SK-N-SH (cell line): ENCODE data around the gene VPS52. TPM values are rescaled to one million over a fixed set of nuclear protein-coding genes. Genes with fewer than 3 reads are reported as not detected.
A peak's percentile ranks its signal among the peaks of the same experiment; 100 is the strongest.

ENCODE experiments used
- CTCF ChIA-PET: fragments of 300-600, 350-600 bp; formaldehyde crosslinking; extraction: SDS; loops from one replicate; lab custom pipeline; 2021; lab: Yijun Ruan, JAX
- POLR2A ChIA-PET: fragments of 350-600 bp; sonication (Branson Sonifier 250); formaldehyde crosslinking; extraction: SDS; loops from one replicate; lab custom pipeline; 2020; ENCODE audit warnings: antibody characterized with exemption, inconsistent platforms; lab: Yijun Ruan, JAX
- DNase-seq: peaks from one replicate; pipeline ENCODE4 v3.0.0; 2012
- H2AFZ ChIP-seq: fragments of 200-600 bp; sonication (generic); 2 replicates; pipeline ENCODE4 v1.8.1; 2016; ENCODE audit warnings: antibody characterized with exemption, mild to moderate bottlenecking, low read depth
- H3F3A ChIP-seq: fragments of 200-600 bp; sonication (generic); replicated peaks from 2 replicates; pipeline ENCODE3; 2016; ENCODE audit warnings: antibody characterized with exemption, mild to moderate bottlenecking; ENCODE audit not compliant: insufficient read depth
- H3K27ac ChIP-seq, 2 experiments: fragments of 200-500 bp in 1 of 2; fragments of 200-600 bp in 1 of 2; sonication (Bioruptor generic) in 1 of 2; sonication (generic), shearing (Covaris generic) in 1 of 2; 2 replicates each; pipeline versions ENCODE4 v1.5.1 to v1.6.1; 2014 to 2016; ENCODE audit warnings: low read depth in 2 of 2, inconsistent platforms in 1 of 2, low read length in 1 of 2, mild to moderate bottlenecking in 1 of 2, mixed read lengths in 1 of 2
- H3K27me3 ChIP-seq: fragments of 200-600 bp; sonication (generic), shearing (Covaris generic); 2 replicates; pipeline ENCODE4 v1.6.1; 2016; ENCODE audit warnings: mixed run types; ENCODE audit not compliant: insufficient read depth
- H3K36me3 ChIP-seq, 2 experiments: fragments of 200-500 bp in 1 of 2; fragments of 200-600 bp in 1 of 2; sonication (Bioruptor generic) in 1 of 2; sonication (generic) in 1 of 2; replicated peaks in 1 of 2; 2 replicates each; pipeline versions ENCODE3 to v1.5.1; 2014 to 2016; ENCODE audit warnings: low read length in 1 of 2, mild to moderate bottlenecking in 1 of 2; ENCODE audit not compliant: insufficient read depth in 2 of 2, control insufficient read depth in 1 of 2
- H3K4me1 ChIP-seq, 2 experiments: fragments of 200-500 bp in 1 of 2; fragments of 200-600 bp in 1 of 2; sonication (Bioruptor generic) in 1 of 2; sonication (generic), shearing (Covaris generic) in 1 of 2; 2 replicates each; pipeline versions ENCODE4 v1.5.1 to v1.6.1; 2014 to 2016; ENCODE audit warnings: low read depth in 1 of 2, low read length in 1 of 2, mixed run types in 1 of 2; ENCODE audit not compliant: insufficient read depth in 2 of 2, control insufficient read depth in 1 of 2
- H3K4me2 ChIP-seq: fragments of 200-600 bp; sonication (generic), shearing (Covaris generic); 2 replicates; pipeline ENCODE4 v1.6.1; 2017; ENCODE audit warnings: mixed run types
- H3K4me3 ChIP-seq, 2 experiments: fragments of 200-500 bp in 1 of 2; fragments of 200-600 bp in 1 of 2; sonication (Bioruptor generic) in 1 of 2; sonication (generic), shearing (Covaris generic) in 1 of 2; 2 replicates each; pipeline versions ENCODE4 v1.5.1 to v1.8.1; 2014 to 2016; ENCODE audit warnings: low read depth in 2 of 2, inconsistent platforms in 1 of 2, low read length in 1 of 2, mild to moderate bottlenecking in 1 of 2, mixed read lengths in 1 of 2, moderate library complexity in 1 of 2
- H3K79me2 ChIP-seq: fragments of 200-600 bp; sonication (generic); 2 replicates; pipeline ENCODE4 v1.8.1; 2017; ENCODE audit warnings: mild to moderate bottlenecking; ENCODE audit not compliant: insufficient read depth
- H3K9ac ChIP-seq: fragments of 200-600 bp; sonication (generic); 2 replicates; pipeline ENCODE4 v1.6.1; 2017; ENCODE audit warnings: mixed run types
- H3K9me2 ChIP-seq: fragments of 200-600 bp; sonication (generic); 2 replicates; pipeline ENCODE4 v1.6.1; 2017; ENCODE audit warnings: mixed run types
- H3K9me3 ChIP-seq: fragments of 200-600 bp; sonication (generic); 2 replicates; pipeline ENCODE4 v1.6.1; 2017; ENCODE audit warnings: mixed run types, mild to moderate bottlenecking, moderate library complexity
- H4K20me1 ChIP-seq: fragments of 200-600 bp; sonication (generic); 2 replicates; pipeline ENCODE4 v1.6.1; 2017; ENCODE audit warnings: mild to moderate bottlenecking, mixed run types; ENCODE audit not compliant: insufficient read depth
- GATA2 ChIP-seq: sonication (generic); formaldehyde crosslinking; IDR thresholded peaks from 2 replicates; pipeline ENCODE4 v1.5.0; 2020; ENCODE audit warnings: mild to moderate bottlenecking, missing genetic modification reagents
- MXI1 ChIP-seq: IDR thresholded peaks from 2 replicates; pipeline ENCODE4 v1.6.1; 2012; ENCODE audit warnings: mild to moderate bottlenecking, low read depth, low read length, improper control_type of control experiment
- RCOR1 ChIP-seq: fragments of 150-350 bp; IDR thresholded peaks from 2 replicates; pipeline ENCODE4 v1.6.1; 2017; ENCODE audit warnings: antibody characterized with exemption, low read length
- TAF1 ChIP-seq: IDR thresholded peaks from 2 replicates; pipeline ENCODE4 v1.6.1; 2012; ENCODE audit warnings: low read depth, mild to moderate bottlenecking, low read length, moderate library complexity, borderline replicate concordance
- YY1 ChIP-seq: IDR thresholded peaks from 2 replicates; pipeline ENCODE4 v1.4.0; 2012; ENCODE audit warnings: low read depth, mild to moderate bottlenecking
- WGBS: methylation state at CpG from one replicate; pipeline ENCODE4 v1.1.6; 2017; ENCODE audit warnings: low lambda C conversion rate; 5-methylcytosine and 5-hydroxymethylcytosine counted together
- polyA plus RNA-seq, 3 experiments: library from polyadenylated mRNA; depleted of rRNA; stranded (reverse); fragments of >200 nt; gene quantifications; 2 replicates each; pipeline ENCODE4 v1.2.3, GENCODE V29; 2012
- TF ChIP-seq, protein P1 (sequence below): fragments of 150-350 bp; IDR thresholded peaks from 2 replicates; pipeline ENCODE4 v1.6.1; 2016; ENCODE audit warnings: mild to moderate bottlenecking, low read depth, low read length

The VPS52 gene
- polyA plus RNA-seq, 1 of the 3 experiments (the other 2 are of a cell fraction), result 74.0 TPM

DNA sequence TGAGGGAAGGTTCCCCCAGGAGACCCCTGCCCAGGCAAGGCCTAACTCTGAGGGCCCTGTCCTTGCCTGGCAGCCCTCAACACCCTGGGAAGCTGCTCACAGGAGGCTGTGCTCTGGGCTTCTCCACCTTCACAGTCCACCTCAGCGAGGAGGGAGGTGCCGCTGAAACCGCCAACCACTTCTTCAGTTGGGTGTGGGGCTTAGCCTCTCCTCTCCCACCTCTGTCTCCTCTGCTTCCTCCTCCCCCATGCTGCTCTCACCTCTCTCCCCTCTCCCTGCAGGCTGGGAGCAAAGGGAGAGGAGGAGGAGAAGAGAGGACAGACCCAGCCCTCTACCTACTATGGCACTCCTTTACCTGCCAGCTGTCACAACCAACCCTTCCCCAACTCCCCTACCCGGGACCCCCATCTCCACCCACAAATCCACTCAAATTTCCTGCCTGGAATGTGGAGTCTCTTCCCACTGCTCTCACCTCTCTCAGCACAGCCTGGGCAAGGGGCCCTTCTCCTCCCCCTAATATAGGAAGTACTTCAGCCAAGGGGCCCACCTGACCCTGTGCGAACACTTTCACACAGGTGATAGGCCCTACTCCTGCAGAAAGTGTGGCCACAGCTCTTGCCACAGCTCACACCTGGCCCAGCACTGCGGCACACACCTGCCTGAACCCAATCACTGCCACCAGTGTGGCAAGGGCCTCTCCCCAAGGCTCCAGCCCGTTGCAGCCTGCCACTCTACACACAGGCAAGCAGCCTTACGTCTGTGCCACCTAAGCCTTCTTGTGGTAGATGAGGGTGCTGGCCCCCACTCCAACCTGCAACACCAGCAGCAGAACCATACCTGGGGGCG lies 56.2 kb downstream of the VPS52 start:
- Histone ChIP-seq H2AFZ (no peak overlapping the region), H3K4me3 (no peak overlapping the region), H3F3A (no peaks in the 10 kb centered on the region), H3K9me2 (no peaks in the 10 kb centered on the region)
- no peak for TF ChIP-seq TAF1
- TF ChIP-seq MXI1, result no peak
- TF ChIP-seq, protein P1, sequence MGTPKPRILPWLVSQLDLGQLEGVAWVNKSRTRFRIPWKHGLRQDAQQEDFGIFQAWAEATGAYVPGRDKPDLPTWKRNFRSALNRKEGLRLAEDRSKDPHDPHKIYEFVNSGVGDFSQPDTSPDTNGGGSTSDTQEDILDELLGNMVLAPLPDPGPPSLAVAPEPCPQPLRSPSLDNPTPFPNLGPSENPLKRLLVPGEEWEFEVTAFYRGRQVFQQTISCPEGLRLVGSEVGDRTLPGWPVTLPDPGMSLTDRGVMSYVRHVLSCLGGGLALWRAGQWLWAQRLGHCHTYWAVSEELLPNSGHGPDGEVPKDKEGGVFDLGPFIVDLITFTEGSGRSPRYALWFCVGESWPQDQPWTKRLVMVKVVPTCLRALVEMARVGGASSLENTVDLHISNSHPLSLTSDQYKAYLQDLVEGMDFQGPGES, result no peak
- TF ChIP-seq, all 33 proteins: peak for 0
- Histone ChIP-seq H3K79me2 (no peaks in the 10 kb centered on the region), H3K27ac (no peak overlapping the region), H3K4me2 (no peak overlapping the region), H3K9ac (no peak overlapping the region), H3K36me3 (peaks cover 5 to 10% of the 10 kb centered on the region in 2 experiments), H4K20me1 (no peaks in the 10 kb centered on the region), H3K4me1 (peaks cover 4 to 19% of the 10 kb centered on the region in 2 experiments; a peak in 3 of 4 replicates), H3K27me3 (peaks cover 9% of the 10 kb centered on the region; the same call in 1 of the 2 replicates), H3K9me3 (no peaks in the 10 kb centered on the region)
- ChIA-PET CTCF (interaction anchor here (1.0 kb wide), 3 partner anchors 33 to 54 kb away, joined by 3 read pairs; no protein-coding TSS in a partner anchor), POLR2A (no interaction called here)
- DNase-seq, result no peak
- WGBS, result 69% methylated on average over 8 of the region's 9 CpGs

DNA sequence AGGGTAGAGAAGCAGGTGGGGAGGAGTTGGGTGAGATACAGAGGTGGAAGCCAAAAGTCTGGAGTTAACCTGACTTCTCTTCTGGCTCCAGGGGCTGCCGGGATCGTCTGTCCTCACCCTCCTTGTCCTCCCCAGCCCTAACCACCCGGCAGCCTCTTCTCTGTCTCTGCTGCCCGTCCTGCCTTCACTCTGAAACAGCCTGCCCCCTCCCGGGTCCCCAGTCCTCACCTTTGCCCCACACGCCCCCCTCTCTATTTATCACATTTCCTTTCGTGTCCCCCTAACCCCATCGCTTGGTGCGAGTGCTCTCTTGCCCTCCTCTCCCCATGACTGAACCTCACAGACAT lies 57.7 kb downstream of the VPS52 start:
- Histone ChIP-seq H3K4me3 (peak overlapping the region; percentile 57 to 66), H3K9ac (no peak overlapping the region; the same call in 1 of the 2 replicates), H3K79me2 (peaks cover 2% of the 10 kb centered on the region; the same call in 1 of the 2 replicates), H3K9me2 (no peaks in the 10 kb centered on the region), H4K20me1 (no peaks in the 10 kb centered on the region), H3K27ac (no peak overlapping the region), H3K9me3 (no peaks in the 10 kb centered on the region), H3F3A (peaks cover 2% of the 10 kb centered on the region), H3K27me3 (no peaks in the 10 kb centered on the region; the same call in 1 of the 2 replicates), H3K4me1 (peaks cover 4 to 25% of the 10 kb centered on the region in 2 experiments; a peak in 3 of 4 replicates), H2AFZ (peak overlapping the region; percentile 66; the same call in 1 of the 2 replicates), H3K36me3 (peaks cover 10 to 19% of the 10 kb centered on the region in 2 experiments), H3K4me2 (peak overlapping the region; percentile 94)
- WGBS, result 66% methylated on average over 9 of the region's 9 CpGs
- TF ChIP-seq TAF1 (no peak), GATA2 (CRISPR knock-in tag) (no peak), YY1 (no peak), RCOR1 (no peak)
- TF ChIP-seq, protein P1, result no peak
- ChIA-PET CTCF (interaction anchor here (1.1 to 2.7 kb wide), 2 partner anchors 34 to 52 kb away, joined by 5 to 9 read pairs; no protein-coding TSS in a partner anchor), POLR2A (no interaction called here)
- no peak for DNase-seq
